MCF 10A (cell line): Measurements from ENCODE around the gene EIF4ENIF1. TPM values are rescaled to one million over a fixed set of nuclear protein-coding genes. Genes with fewer than 3 reads are reported as not detected.

Experiments
- BruUV-seq: library from RNA; stranded (reverse); fragments of 400-500 nt; replicated peaks from 2 replicates; lab custom pipeline; 2021; lab: Mats Ljungman, UMichigan
- CTCF ChIA-PET: fragments of 300-600 bp; sonication (Branson Sonifier 250); formaldehyde crosslinking; extraction: SDS; loops from one replicate; lab custom pipeline; 2021; ENCODE audit warnings: antibody characterized with exemption, inconsistent platforms; lab: Yijun Ruan, JAX
- POLR2A ChIA-PET: fragments of 300-600, 350-650 bp; sonication (Branson Sonifier 250); formaldehyde crosslinking; extraction: SDS; loops from one replicate; lab custom pipeline; 2020; ENCODE audit warnings: antibody characterized with exemption, inconsistent platforms; lab: Yijun Ruan, JAX
- DNase-seq: peaks from one replicate; pipeline ENCODE4 v3.0.0-alpha.2; 2018; ENCODE audit not compliant: unreplicated experiment
- H3K27ac Mint-ChIP-seq: one replicate; pipeline ENCODE4 v1.8.0; 2022; ENCODE audit warnings: mild to moderate bottlenecking, low read depth, mixed read lengths; ENCODE audit not compliant: unreplicated experiment
- H3K27me3 Mint-ChIP-seq: one replicate; pipeline ENCODE4 v1.8.0; 2022; ENCODE audit warnings: mixed read lengths; ENCODE audit not compliant: insufficient read depth, unreplicated experiment
- H3K36me3 Mint-ChIP-seq: one replicate; pipeline ENCODE4 v1.8.0; 2022; ENCODE audit warnings: mild to moderate bottlenecking, moderate library complexity, mixed read lengths; ENCODE audit not compliant: insufficient read depth, unreplicated experiment
- H3K4me1 Mint-ChIP-seq: one replicate; pipeline ENCODE4 v1.8.0; 2022; ENCODE audit warnings: mixed read lengths; ENCODE audit not compliant: insufficient read depth, unreplicated experiment
- H3K4me3 Mint-ChIP-seq: one replicate; pipeline ENCODE4 v1.8.0; 2022; ENCODE audit warnings: mild to moderate bottlenecking, moderate library complexity, mixed read lengths; ENCODE audit not compliant: unreplicated experiment
- H3K9me3 Mint-ChIP-seq: one replicate; pipeline ENCODE4 v1.8.0; 2022; ENCODE audit warnings: mixed read lengths; ENCODE audit not compliant: unreplicated experiment
- CTCF ChIP-seq: fragments of 200-600 bp; IDR thresholded peaks from one replicate; pipeline ENCODE4 v1.8.0; 2022; ENCODE audit warnings: antibody characterized with exemption, mild to moderate bottlenecking; ENCODE audit not compliant: unreplicated experiment
- intact Hi-C: fragments of 100-400 bp; cut with micrococcal nuclease; formaldehyde crosslinking; loops from 2 replicates; pipeline ENCODE4 v1.14.1; 2022
- total RNA-seq: library from RNA; stranded (reverse); gene quantifications from 2 replicates; pipeline ENCODE4 v1.2.3, GENCODE V29; 2022

Gene EIF4ENIF1
- total RNA-seq, 1 experiment from 2014 or later: 25.6 TPM

- intact Hi-C loops: no loop called here
- Mint-ChIP-seq H3K4me3 (no peak overlapping the region), H3K27ac (no peak overlapping the region), H3K36me3 (peaks cover 89% of the 10 kb centered on the region), H3K9me3 (no peaks in the 10 kb centered on the region), H3K27me3 (no peaks in the 10 kb centered on the region), H3K4me1 (no peaks in the 10 kb centered on the region)
- no peak for DNase-seq
- BruUV-seq: no TSS peak
- POLR2A ChIA-PET: interaction anchor here (0.9 kb wide), 1 partner anchor 11 kb away, joined by 4 read pairs; no protein-coding TSS in a partner anchor
- CTCF ChIA-PET: interaction anchor here (0.5 to 1.2 kb wide), 5 partner anchors 9 to 635 kb away, joined by 3 to 5 read pairs (median 3); no protein-coding TSS in a partner anchor
- no peak for TF ChIP-seq CTCF
Measured at GRCh38 chr22:31477329-31477728, 12.3 kb downstream of the EIF4ENIF1 start.

- ChIA-PET CTCF (no interaction called here), POLR2A (no interaction called here)
- H3K4me1 Mint-ChIP-seq: no peaks in the 10 kb centered on the region
- no peak for DNase-seq
- H3K36me3 Mint-ChIP-seq: peaks cover 89% of the 10 kb centered on the region
- H3K9me3 Mint-ChIP-seq: no peaks in the 10 kb centered on the region
- no peaks in the 10 kb centered on the region for H3K27me3 Mint-ChIP-seq
- H3K4me3 Mint-ChIP-seq: no peak overlapping the region
- no peak for TF ChIP-seq CTCF
- no peak overlapping the region for H3K27ac Mint-ChIP-seq
- intact Hi-C loops: no loop called here
- no TSS peak for BruUV-seq
Measured at GRCh38 chr22:31475800-31476199, 13.8 kb downstream of the EIF4ENIF1 start.

- no TSS peak for BruUV-seq
- Mint-ChIP-seq H3K36me3 (peaks cover 89% of the 10 kb centered on the region), H3K9me3 (no peaks in the 10 kb centered on the region), H3K4me1 (no peaks in the 10 kb centered on the region), H3K27me3 (no peaks in the 10 kb centered on the region), H3K4me3 (no peak overlapping the region), H3K27ac (no peak overlapping the region)
- CTCF ChIA-PET: interaction anchor here (0.7 kb wide), 1 partner anchor 9 kb away, joined by 3 read pairs; no protein-coding TSS in a partner anchor
- TF ChIP-seq CTCF: no peak
- POLR2A ChIA-PET: no interaction called here
- DNase-seq: no peak
- intact Hi-C loops: no loop called here
Measured at GRCh38 chr22:31474743-31475142, 14.9 kb downstream of the EIF4ENIF1 start.

DNA sequence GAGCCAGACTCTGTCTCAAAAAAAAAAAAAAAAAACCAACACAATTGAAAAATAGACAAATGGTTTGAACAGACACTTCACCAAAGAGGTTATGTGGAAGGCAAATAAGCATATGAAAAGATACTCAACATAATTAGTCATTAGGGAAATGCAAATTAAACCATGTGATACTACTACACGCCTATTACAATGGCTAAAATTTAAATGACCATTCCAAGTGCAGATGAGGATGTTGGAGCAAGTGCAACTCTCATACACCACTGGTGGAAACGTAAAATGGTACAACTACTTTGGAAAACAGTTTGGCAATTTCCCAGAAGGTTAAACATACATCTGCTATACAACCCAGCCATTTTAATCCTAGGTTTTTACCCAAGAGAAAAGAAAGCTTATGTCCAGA is 24.3 kb downstream of the EIF4ENIF1 start:
- H3K36me3 Mint-ChIP-seq: peaks cover 96% of the 10 kb centered on the region
- no peaks in the 10 kb centered on the region for H3K4me1 Mint-ChIP-seq
- H3K27ac Mint-ChIP-seq: no peak overlapping the region
- no peaks in the 10 kb centered on the region for H3K27me3 Mint-ChIP-seq
- intact Hi-C loops: no loop called here
- ChIA-PET CTCF (interaction anchor here (0.6 kb wide), 1 partner anchor 1070 kb away, joined by 8 read pairs; no protein-coding TSS in a partner anchor), POLR2A (no interaction called here)
- no peak overlapping the region for H3K4me3 Mint-ChIP-seq
- no peaks in the 10 kb centered on the region for H3K9me3 Mint-ChIP-seq
- no peak for DNase-seq
- BruUV-seq: no TSS peak
- TF ChIP-seq CTCF: no peak
